HK-2 (cell line): ENCODE results near the gene LYG1.

Source experiments
- DNase-seq: peaks from one replicate; pipeline ENCODE4 v3.0.0-alpha.2; 2018; ENCODE audit not compliant: unreplicated experiment

Gene LYG1

DNA sequence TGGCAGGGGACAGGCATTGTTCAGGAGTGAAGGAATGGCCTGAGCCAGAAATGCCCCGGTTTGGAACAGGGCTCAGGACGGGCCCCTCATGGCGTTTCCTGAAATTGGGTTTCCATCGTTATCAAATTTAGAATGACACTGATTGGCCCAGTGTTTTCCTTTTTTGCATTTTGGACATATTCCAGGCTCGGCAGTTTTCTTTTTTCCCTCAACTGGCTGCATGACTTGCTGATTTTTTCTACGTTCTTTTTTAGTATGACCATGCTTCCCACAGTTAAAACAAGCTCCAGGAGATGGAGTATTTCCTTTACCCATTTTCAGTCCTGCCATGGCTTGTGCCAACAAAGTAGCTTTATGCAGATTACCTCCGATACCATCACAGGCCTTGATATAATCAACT lies 25.1 kb downstream of the LYG1 start:
- no peak for DNase-seq

DNA sequence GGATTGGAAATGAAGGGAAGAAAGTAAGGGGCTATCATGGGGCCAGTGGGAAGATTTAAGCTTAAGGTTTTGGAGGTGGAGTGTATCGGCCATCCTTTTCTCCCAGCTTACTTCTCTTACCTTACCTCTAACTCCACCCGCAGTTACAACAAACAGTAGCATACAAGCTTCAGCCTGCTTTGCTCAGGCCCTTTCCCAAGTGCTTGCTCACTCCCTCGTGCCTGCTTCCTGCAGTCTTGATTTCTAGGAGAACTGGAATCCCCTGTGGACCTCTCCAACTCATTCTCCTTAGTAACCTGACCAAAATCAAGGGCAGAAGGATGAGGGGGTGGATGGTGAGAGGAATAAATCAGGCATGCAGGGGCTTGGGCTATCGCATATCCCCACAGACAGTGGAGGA lies 39.8 kb downstream of the LYG1 start:
- no peak for DNase-seq

DNA sequence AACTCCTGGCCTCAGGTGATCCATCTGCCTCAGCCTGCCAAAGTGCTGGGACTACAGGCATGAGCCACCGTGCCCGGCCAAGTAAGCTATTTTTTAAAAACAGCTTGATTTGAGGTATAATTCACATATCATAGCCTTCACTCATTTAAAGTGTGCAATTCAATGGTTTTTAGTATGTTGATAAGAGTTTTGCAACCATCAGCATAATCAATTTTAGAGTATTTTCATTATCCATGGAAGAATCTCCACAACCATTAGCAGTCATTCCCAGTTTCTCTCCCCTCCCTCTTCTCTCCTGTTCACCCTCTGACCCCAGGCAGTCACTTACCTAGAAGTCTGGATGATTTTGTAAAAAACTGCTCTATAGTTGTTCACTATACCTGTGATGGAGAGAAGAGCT lies 40.8 kb downstream of the LYG1 start:
- no peak for DNase-seq

DNA sequence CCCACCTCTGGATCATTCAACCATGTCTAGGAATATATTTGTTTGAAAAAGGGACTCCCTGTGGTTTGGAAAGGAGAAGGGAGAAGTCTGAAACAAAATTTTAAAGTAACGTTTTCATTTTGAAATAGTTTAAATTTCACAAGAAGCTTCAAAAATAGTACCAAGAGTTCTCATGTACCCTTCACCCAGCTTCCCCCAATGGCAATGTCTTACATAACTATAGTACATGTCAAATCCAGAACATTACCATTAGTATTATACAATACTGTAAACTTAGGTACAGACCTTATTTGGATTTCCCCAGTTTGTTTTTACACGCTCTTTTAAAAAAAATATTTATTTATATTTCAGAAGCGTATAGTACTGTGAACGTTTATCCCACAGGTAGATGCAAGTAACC lies 41.5 kb downstream of the LYG1 start:
- DNase-seq, result no peak

DNA sequence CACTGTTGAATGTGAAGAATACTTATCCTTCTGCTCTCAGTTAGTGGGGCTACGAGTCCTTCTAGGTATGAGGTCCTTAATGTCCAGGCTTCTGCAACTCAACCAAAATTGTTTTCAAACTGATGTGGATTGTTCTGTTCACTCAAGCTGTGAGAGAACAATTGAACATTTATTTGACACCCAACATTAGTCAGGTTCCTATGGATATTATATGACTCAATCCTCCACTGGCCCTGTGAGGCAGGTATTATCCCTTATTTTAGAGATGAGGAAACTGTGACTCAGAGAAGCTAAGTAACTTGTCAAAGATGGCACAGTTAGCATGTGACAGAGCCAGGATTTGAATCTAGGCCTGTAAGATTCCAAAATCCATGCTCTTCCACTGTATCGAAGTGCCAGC lies 44.3 kb downstream of the LYG1 start:
- no peak for DNase-seq

DNA sequence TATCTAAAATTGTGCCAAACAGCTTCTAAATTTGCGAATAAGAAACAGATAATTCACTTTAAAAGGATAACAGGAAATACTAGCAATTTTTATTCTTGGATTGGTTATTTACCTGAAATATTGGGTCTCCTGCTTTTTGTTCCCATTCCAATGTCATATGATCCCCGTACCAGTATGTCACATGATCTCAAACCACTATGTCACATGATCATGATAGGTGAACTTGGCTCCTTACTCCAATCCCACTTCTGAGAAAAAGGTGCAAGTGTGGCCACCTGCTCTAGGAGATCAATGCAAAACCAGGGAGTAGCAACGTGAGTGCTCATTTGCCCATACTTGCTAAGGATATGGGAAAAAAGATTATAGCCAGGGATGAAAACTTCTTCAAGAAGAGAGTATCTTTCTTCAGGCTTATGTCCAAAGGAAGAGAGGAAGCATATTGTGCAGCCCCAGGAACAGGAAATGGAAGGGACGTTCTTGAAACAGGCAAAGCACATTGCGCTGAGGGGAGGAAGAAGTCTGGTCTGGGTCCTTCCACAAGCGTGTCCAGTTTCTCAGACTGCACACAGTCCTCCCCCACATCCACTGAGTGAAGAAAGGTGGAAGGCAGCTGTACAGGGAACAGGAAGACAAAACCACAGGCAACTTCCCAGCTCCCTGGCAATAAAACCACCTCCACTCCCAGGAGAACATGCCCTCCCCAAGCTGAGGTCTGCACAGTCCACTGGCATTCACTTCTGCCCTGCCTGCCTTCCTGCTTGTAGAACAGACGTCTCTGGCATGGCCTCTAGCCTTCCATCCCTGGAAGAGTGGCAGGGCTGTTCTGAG lies 45.3 kb downstream of the LYG1 start, which contains the start of gene LYG2:
Gene LYG2, minus strand, starts transcription at position 176 of the 828 bp plus-strand sequence. CDS start 1,406 bp downstream, outside the sequence.
- DNase-seq, result no peak

DNA sequence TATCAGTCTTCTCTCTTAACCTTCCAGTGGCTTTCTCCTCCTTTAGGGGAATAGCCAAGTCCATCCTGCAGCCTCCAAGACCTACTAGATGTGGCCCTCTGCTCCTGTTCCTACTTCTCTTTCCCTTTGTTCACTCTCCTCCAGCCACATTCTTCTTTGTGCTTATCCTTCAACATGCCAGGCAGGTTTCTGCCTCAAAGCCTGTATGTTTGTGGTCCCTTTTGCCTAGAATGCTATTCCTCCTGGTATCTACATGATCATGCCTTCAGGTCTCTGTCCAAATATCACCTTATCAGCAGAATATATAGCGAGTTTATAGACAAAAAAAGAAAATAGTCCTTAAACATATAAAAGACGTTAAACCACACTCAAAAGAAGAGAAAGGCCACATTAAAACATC lies 51.0 kb downstream of the LYG1 start:
- DNase-seq, result no peak

DNA sequence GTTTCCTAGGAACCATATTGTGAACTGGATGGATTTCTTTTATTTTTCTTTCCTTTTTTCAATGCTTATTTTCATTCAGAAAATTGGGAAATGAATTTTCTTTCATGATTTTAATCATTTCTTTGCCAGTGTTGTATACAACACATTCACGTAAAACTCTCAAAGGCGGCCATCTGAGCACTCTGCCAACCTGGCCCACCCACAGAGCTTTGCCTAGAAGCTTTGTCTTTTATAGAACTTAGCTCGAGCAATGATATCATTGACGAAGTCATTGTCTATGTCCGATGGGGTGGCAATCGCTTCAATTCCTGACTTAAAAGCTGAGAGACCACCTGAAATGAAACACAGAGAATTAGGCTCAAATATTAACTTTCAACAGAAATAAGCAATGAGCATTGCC lies 58.8 kb downstream of the LYG1 start:
- DNase-seq, result no peak

DNA sequence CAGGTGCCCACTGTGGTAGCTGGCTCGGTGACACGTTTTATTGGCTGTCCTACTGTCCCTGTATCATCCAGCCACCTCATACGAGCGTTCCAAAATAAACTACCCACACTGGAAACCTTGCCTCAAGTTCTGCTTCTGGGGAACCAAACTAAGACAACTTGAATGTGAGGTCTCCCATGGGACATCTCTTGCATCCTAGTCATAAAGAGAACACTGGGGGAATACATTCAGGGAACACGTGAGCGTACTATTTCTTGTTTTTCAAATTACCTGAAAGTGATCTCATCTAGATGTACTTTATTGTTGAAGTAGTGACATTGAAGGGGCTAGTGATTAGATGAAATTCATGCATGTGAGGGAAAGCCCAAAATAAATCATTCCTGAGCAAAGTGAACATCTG lies 60.6 kb downstream of the LYG1 start:
- no peak for DNase-seq

DNA sequence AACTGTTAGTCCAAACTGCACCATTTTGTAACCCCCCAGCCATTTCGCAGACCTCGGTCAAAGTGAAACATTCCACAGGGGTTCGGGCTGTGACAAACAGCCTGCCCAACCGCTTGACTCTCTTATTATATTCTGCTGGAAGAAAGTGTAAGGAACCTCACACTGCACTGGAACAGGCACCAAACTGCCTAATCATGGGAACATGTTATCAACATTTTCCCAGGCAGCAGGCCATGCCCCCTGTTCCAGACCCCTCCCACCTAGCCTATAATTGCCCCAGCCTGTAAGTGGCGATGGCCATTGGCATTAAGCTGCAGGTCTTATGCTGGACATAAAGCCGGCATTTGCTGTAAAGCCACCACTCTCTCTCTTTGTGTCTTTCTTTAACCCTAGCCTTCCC lies 62.4 kb downstream of the LYG1 start:
- DNase-seq, result no peak
